WTC11 (cell line): ENCODE results near the gene HSPG2. TPM values are rescaled to one million over a fixed set of nuclear protein-coding genes. Genes with fewer than 3 reads are reported as not detected.
"Not testable (repeated sequence)": the region's sequence is repeated elsewhere in the genome, so short reads cannot be mapped to it uniquely, and the experiment has no call there.

Source experiments
- ATAC-seq: fragments of 200-7000 bp; cut with Tn5 transposase; 2 replicates; pipeline ENCODE4 v1.10.0; 2021; ENCODE audit warnings: mild to moderate bottlenecking, moderate library complexity
- CTCF ChIA-PET: fragments of 300-600 bp; sonication (Branson Sonifier 250); formaldehyde crosslinking; loops from one replicate; lab custom pipeline; 2021; ENCODE audit warnings: antibody characterized with exemption; lab: Charles Lee
- POLR2A ChIA-PET: fragments of 350-600 bp; sonication (Branson Sonifier 250); formaldehyde crosslinking; loops from one replicate; lab custom pipeline; 2021; ENCODE audit warnings: antibody characterized with exemption; lab: Charles Lee
- DNase-seq: peaks from one replicate; pipeline ENCODE4 v3.0.0; 2021; ENCODE audit warnings: low spot score
- H3K27ac Mint-ChIP-seq: 2 replicates; pipeline ENCODE4 v1.8.0; 2021; ENCODE audit warnings: mixed read lengths
- H3K27me3 Mint-ChIP-seq: 2 replicates; pipeline ENCODE4 v1.8.0; 2021; ENCODE audit warnings: low read depth, mild to moderate bottlenecking, moderate library complexity, mixed read lengths
- H3K36me3 Mint-ChIP-seq: 2 replicates; pipeline ENCODE4 v1.8.0; 2021; ENCODE audit warnings: mixed read lengths
- H3K4me1 Mint-ChIP-seq: 2 replicates; pipeline ENCODE4 v1.8.0; 2022; ENCODE audit warnings: mixed read lengths
- H3K4me3 Mint-ChIP-seq: 2 replicates; pipeline ENCODE4 v1.8.0; 2021; ENCODE audit warnings: mild to moderate bottlenecking, moderate library complexity, mixed read lengths
- H3K9me3 Mint-ChIP-seq: 2 replicates; pipeline ENCODE4 v1.8.0; 2021; ENCODE audit warnings: mixed read lengths
- ATF6 ChIP-seq: sonication (generic); formaldehyde crosslinking; IDR thresholded peaks from 2 replicates; pipeline ENCODE4 v1.8.1; 2023; ENCODE audit warnings: mild to moderate bottlenecking, missing genetic modification reagents
- ELF4 ChIP-seq: sonication (generic); formaldehyde crosslinking; IDR thresholded peaks from 2 replicates; pipeline ENCODE4 v1.8.1; 2022; ENCODE audit warnings: low read depth, mild to moderate bottlenecking, moderate library complexity, missing genetic modification reagents
- ESRRA ChIP-seq: sonication (generic); formaldehyde crosslinking; IDR thresholded peaks from 2 replicates; pipeline ENCODE4 v1.8.1; 2022; ENCODE audit warnings: mild to moderate bottlenecking, missing genetic modification reagents, borderline replicate concordance
- FOXK1 ChIP-seq: sonication (generic); formaldehyde crosslinking; IDR thresholded peaks from 2 replicates; pipeline ENCODE4 v1.8.0; 2022; ENCODE audit warnings: mild to moderate bottlenecking, moderate library complexity, missing genetic modification reagents
- FOXP4 ChIP-seq: sonication (generic); formaldehyde crosslinking; IDR thresholded peaks from 2 replicates; pipeline ENCODE4 v1.8.0; 2022; ENCODE audit warnings: mild to moderate bottlenecking, missing genetic modification reagents
- GABPB1 ChIP-seq: sonication (generic); formaldehyde crosslinking; IDR thresholded peaks from 2 replicates; pipeline ENCODE4 v1.8.1; 2023; ENCODE audit warnings: mild to moderate bottlenecking, missing genetic modification reagents
- JAZF1 ChIP-seq: fragments of 250-450 bp; sonication (Bioruptor Pico); IDR thresholded peaks from 2 replicates; pipeline ENCODE4 v1.9.0; 2021; ENCODE audit warnings: moderate library complexity, mild to moderate bottlenecking, inconsistent platforms
- MYBL2 ChIP-seq: sonication (generic); formaldehyde crosslinking; IDR thresholded peaks from 2 replicates; pipeline ENCODE4 v1.8.1; 2023; ENCODE audit warnings: mild to moderate bottlenecking, moderate library complexity, missing genetic modification reagents
- NR1H2 ChIP-seq: sonication (generic); formaldehyde crosslinking; IDR thresholded peaks from 2 replicates; pipeline ENCODE4 v1.9.0; 2021; ENCODE audit warnings: mild to moderate bottlenecking, moderate library complexity, missing genetic modification reagents
- NR3C1 ChIP-seq: sonication (generic); formaldehyde crosslinking; conservative IDR thresholded peaks from 2 replicates; pipeline ENCODE4 v1.8.1; 2023; ENCODE audit warnings: low read depth, mild to moderate bottlenecking, missing genetic modification reagents
- RORB ChIP-seq: fragments of 250-450 bp; sonication (Bioruptor Pico); IDR thresholded peaks from 2 replicates; pipeline ENCODE4 v1.9.0; 2021; ENCODE audit warnings: mild to moderate bottlenecking
- SMAD4 ChIP-seq: sonication (generic); formaldehyde crosslinking; IDR thresholded peaks from 2 replicates; pipeline ENCODE4 v1.8.0; 2022; ENCODE audit warnings: mild to moderate bottlenecking, missing genetic modification reagents
- STAT6 ChIP-seq: sonication (generic); formaldehyde crosslinking; conservative IDR thresholded peaks from 2 replicates; pipeline ENCODE4 v1.8.1; 2023; ENCODE audit warnings: mild to moderate bottlenecking, low read depth, missing genetic modification reagents, moderate library complexity
- TEAD1 ChIP-seq: sonication (generic); formaldehyde crosslinking; IDR thresholded peaks from 2 replicates; pipeline ENCODE4 v1.8.0; 2022; ENCODE audit warnings: mild to moderate bottlenecking, missing genetic modification reagents
- TP53 ChIP-seq: sonication (generic); formaldehyde crosslinking; IDR thresholded peaks from 2 replicates; pipeline ENCODE4 v1.8.1; 2023; ENCODE audit warnings: mild to moderate bottlenecking, missing genetic modification reagents
- USF2 ChIP-seq: sonication (generic); formaldehyde crosslinking; IDR thresholded peaks from 2 replicates; pipeline ENCODE4 v1.8.1; 2023; ENCODE audit warnings: mild to moderate bottlenecking, missing genetic modification reagents, moderate library complexity
- ZNF121 ChIP-seq: sonication (generic); formaldehyde crosslinking; IDR thresholded peaks from 2 replicates; pipeline ENCODE4 v1.8.0; 2023; ENCODE audit warnings: missing genetic modification reagents
- ZNF532 ChIP-seq: fragments of 250-450 bp; sonication (Bioruptor Pico); IDR thresholded peaks from 2 replicates; pipeline ENCODE4 v1.9.0; 2021; ENCODE audit warnings: mild to moderate bottlenecking, borderline replicate concordance
- total RNA-seq: library from RNA; stranded (reverse); gene quantifications from 3 replicates; pipeline ENCODE4 v1.2.3, GENCODE V29; 2021

The HSPG2 gene
- total RNA-seq, 1 experiment from 2014 or later, result 120 TPM

GRCh38 chr1:21776925-21777324 lies 160.2 kb downstream of the HSPG2 start:
- peaks cover 15% of the 10 kb centered on the region for H3K36me3 Mint-ChIP-seq
- CTCF ChIA-PET, H3K4me3 Mint-ChIP-seq, H3K27ac Mint-ChIP-seq, H3K9me3 Mint-ChIP-seq, H3K27me3 Mint-ChIP-seq, DNase-seq, ATAC-seq: not testable (repeated sequence)
- peak; percentile 74 for TF ChIP-seq ZNF121 (CRISPR knock-in tag)
- POLR2A ChIA-PET, result interaction anchor here (0.6 kb wide), 1 partner anchor 99 kb away, joined by 3 read pairs; no protein-coding TSS in a partner anchor
- peaks cover 17% of the 10 kb centered on the region for H3K4me1 Mint-ChIP-seq

- peak overlapping the region; percentile 64; the same call in 1 of the 2 replicates for H3K27ac Mint-ChIP-seq
- H3K27me3 Mint-ChIP-seq, result no peaks in the 10 kb centered on the region
- ChIA-PET CTCF (interaction anchor here (1.1 kb wide), 1 partner anchor 355 kb away, joined by 3 read pairs; no protein-coding TSS in a partner anchor), POLR2A (no interaction called here)
- no peak for ATAC-seq
- peaks cover 5% of the 10 kb centered on the region for H3K9me3 Mint-ChIP-seq
- DNase-seq, result no peak
- H3K36me3 Mint-ChIP-seq, result peaks cover 15% of the 10 kb centered on the region
- TF ChIP-seq ATF6, result no peak
- TF ChIP-seq FOXP4, result no peak
- TF ChIP-seq NR3C1 (CRISPR knock-in tag), result no peak
- peak; percentile 70 for TF ChIP-seq GABPB1 (CRISPR knock-in tag)
- no peak for TF ChIP-seq ZNF532 (CRISPR knock-in tag)
- TF ChIP-seq ELF4 (CRISPR knock-in tag), result no peak
- peaks cover 11% of the 10 kb centered on the region for H3K4me1 Mint-ChIP-seq
- no peak overlapping the region for H3K4me3 Mint-ChIP-seq
Observed at GRCh38 chr1:21775985-21776562, 161.0 kb downstream of the HSPG2 start.

- POLR2A ChIA-PET, result no interaction called here
- no peaks in the 10 kb centered on the region for H3K27me3 Mint-ChIP-seq
- H3K4me1 Mint-ChIP-seq, result peaks cover 11% of the 10 kb centered on the region
- peaks cover 5% of the 10 kb centered on the region for H3K9me3 Mint-ChIP-seq
- DNase-seq, result no peak
- CTCF ChIA-PET, result interaction anchor here (1.1 kb wide), 1 partner anchor 355 kb away, joined by 3 read pairs; no protein-coding TSS in a partner anchor
- H3K36me3 Mint-ChIP-seq, result peaks cover 15% of the 10 kb centered on the region
- ATAC-seq, result no peak
- no peak overlapping the region for H3K4me3 Mint-ChIP-seq
- H3K27ac Mint-ChIP-seq, result no peak overlapping the region
- TF ChIP-seq FOXK1 (CRISPR knock-in tag), result no peak
- no peak for TF ChIP-seq NR1H2 (CRISPR knock-in tag)
- TF ChIP-seq STAT6 (CRISPR knock-in tag), result no peak
- no peak for TF ChIP-seq TP53 (CRISPR knock-in tag)
- TF ChIP-seq FOXP4, result no peak
- TF ChIP-seq MYBL2, result no peak
- TF ChIP-seq TEAD1 (CRISPR knock-in tag), result no peak
- no peak for TF ChIP-seq USF2 (CRISPR knock-in tag)
- TF ChIP-seq ESRRA, result no peak
- TF ChIP-seq ZNF121 (CRISPR knock-in tag), result no peak
- no peak for TF ChIP-seq JAZF1 (CRISPR knock-in tag)
- no peak for TF ChIP-seq SMAD4 (CRISPR knock-in tag)
- TF ChIP-seq RORB (CRISPR knock-in tag), result no peak
Observed at GRCh38 chr1:21775550-21775914, 161.6 kb downstream of the HSPG2 start.
